GM19035 (cell line): ENCODE data around the gene MAN1C1.

Experiments
- ATAC-seq: cut with Tn5 transposase; IDR thresholded peaks from one replicate; pipeline ENCODE4 v1.9.1; 2021; ENCODE audit not compliant: unreplicated experiment

The MAN1C1 gene

GRCh38 chr1:25613091-25613490 lies 3.5 kb upstream of the MAN1C1 start:
- ATAC-seq, result no peak

- ATAC-seq, result no peak
Measured at GRCh38 chr1:25614501-25615171, 2.0 kb upstream of the MAN1C1 start.

GRCh38 chr1:25615172-25615541 lies 1.4 kb upstream of the MAN1C1 start:
- no peak for ATAC-seq

- no peak for ATAC-seq
Measured at GRCh38 chr1:25615563-25616094, 962 bp upstream of the MAN1C1 start.

- peak; percentile 3 for ATAC-seq
Measured at GRCh38 chr1:25616987-25617624, 515 bp downstream of the MAN1C1 start.

GRCh38 chr1:25617625-25618432 lies 1.2 kb downstream of the MAN1C1 start:
- no peak for ATAC-seq

- no peak for ATAC-seq
Measured at GRCh38 chr1:25618433-25618808, 1.8 kb downstream of the MAN1C1 start.

- no peak for ATAC-seq
Measured at GRCh38 chr1:25619101-25619890, 2.7 kb downstream of the MAN1C1 start.

- ATAC-seq, result no peak
Measured at GRCh38 chr1:25620211-25620610, 3.6 kb downstream of the MAN1C1 start.

GRCh38 chr1:25620701-25621350 lies 4.2 kb downstream of the MAN1C1 start:
- ATAC-seq, result no peak

GRCh38 chr1:25621876-25622275 lies 5.3 kb downstream of the MAN1C1 start:
- ATAC-seq, result no peak

- no peak for ATAC-seq
Measured at GRCh38 chr1:25622531-25622930, 5.9 kb downstream of the MAN1C1 start.

- ATAC-seq, result no peak
Measured at GRCh38 chr1:25623007-25623406, 6.4 kb downstream of the MAN1C1 start.

GRCh38 chr1:25623731-25624130 lies 7.1 kb downstream of the MAN1C1 start:
- no peak for ATAC-seq

GRCh38 chr1:25624156-25624555 lies 7.6 kb downstream of the MAN1C1 start:
- ATAC-seq, result no peak

GRCh38 chr1:25624604-25625003 lies 8.0 kb downstream of the MAN1C1 start:
- ATAC-seq, result no peak

GRCh38 chr1:25626018-25626417 lies 9.4 kb downstream of the MAN1C1 start:
- no peak for ATAC-seq

- no peak for ATAC-seq
Measured at GRCh38 chr1:25628741-25629421, 12.3 kb downstream of the MAN1C1 start.

GRCh38 chr1:25629836-25630235 lies 13.2 kb downstream of the MAN1C1 start:
- no peak for ATAC-seq
